Iris pigment epithelial cell (primary cell): ENCODE results near the gene ZNF677.
"Not testable (repeated sequence)": the region's sequence is repeated elsewhere in the genome, so short reads cannot be mapped to it uniquely, and the experiment has no call there.

ENCODE experiments used
- DNase-seq: peaks from one replicate; pipeline ENCODE4 v3.0.0-alpha.2; 2011; ENCODE audit warnings: low read depth

The ZNF677 gene

GRCh38 chr19:53193535-53194222, 61.0 kb downstream of the ZNF677 start:
- no peak for DNase-seq

GRCh38 chr19:53192771-53193534, 61.7 kb downstream of the ZNF677 start, which contains the start of gene ZNF665:
Gene ZNF665 (minus strand): TSS chr19:53193358. CDS start chr19:53182898, 10,460 bp downstream.
- peak; percentile 92 for DNase-seq

- DNase-seq, result no peak
Measured at GRCh38 chr19:53190253-53190652, 64.4 kb downstream of the ZNF677 start.

GRCh38 chr19:53189691-53190198, 64.9 kb downstream of the ZNF677 start:
- not testable (repeated sequence) for DNase-seq
